HG03432 (cell line): ENCODE data around the gene SIDT2.
A peak's percentile ranks its signal among the peaks of the same experiment; 100 is the strongest.

ENCODE experiments used
- ATAC-seq: cut with Tn5 transposase; IDR thresholded peaks from one replicate; pipeline ENCODE4 v1.9.1; 2021; ENCODE audit warnings: mild to moderate bottlenecking, moderate library complexity; ENCODE audit not compliant: unreplicated experiment

The SIDT2 gene

GRCh38 chr11:117220568-117220967, 42.0 kb downstream of the SIDT2 start:
- no peak for ATAC-seq

GRCh38 chr11:117220999-117221774, 42.6 kb downstream of the SIDT2 start:
- no peak for ATAC-seq

- no peak for ATAC-seq
Observed at GRCh38 chr11:117221775-117222517, 43.4 kb downstream of the SIDT2 start.

- no peak for ATAC-seq
Observed at GRCh38 chr11:117222991-117223740, 44.6 kb downstream of the SIDT2 start.

- no peak for ATAC-seq
Observed at GRCh38 chr11:117223741-117224689, 45.5 kb downstream of the SIDT2 start.

- ATAC-seq, result no peak
Observed at GRCh38 chr11:117225553-117226170, 47.1 kb downstream of the SIDT2 start.

GRCh38 chr11:117226388-117227385, 48.1 kb downstream of the SIDT2 start:
- peak; percentile 44 for ATAC-seq

- no peak for ATAC-seq
Observed at GRCh38 chr11:117228091-117228490, 49.5 kb downstream of the SIDT2 start.

GRCh38 chr11:117229411-117229810, 50.9 kb downstream of the SIDT2 start:
- no peak for ATAC-seq

GRCh38 chr11:117229931-117230285, 51.4 kb downstream of the SIDT2 start:
- ATAC-seq, result no peak

GRCh38 chr11:117230286-117230961, 51.9 kb downstream of the SIDT2 start:
- peak; percentile 30 for ATAC-seq

- no peak for ATAC-seq
Observed at GRCh38 chr11:117230999-117231841, 52.7 kb downstream of the SIDT2 start.

- ATAC-seq, result no peak
Observed at GRCh38 chr11:117231842-117232091, 53.2 kb downstream of the SIDT2 start, which contains the start of gene PCSK7. Gene PCSK7, minus strand, starts transcription at chr11:117232073. Its CDS starts 2,229 bp downstream, at chr11:117229844.

GRCh38 chr11:117232092-117232878, 53.7 kb downstream of the SIDT2 start, which contains the start of gene RNF214:
Gene RNF214, plus strand, starts transcription at chr11:117232671. Its CDS starts 1,602 bp downstream, at chr11:117234273.
- ATAC-seq, result peak; percentile 78

- no peak for ATAC-seq
Observed at GRCh38 chr11:117232911-117233409, 54.4 kb downstream of the SIDT2 start.

GRCh38 chr11:117238221-117238620, 59.7 kb downstream of the SIDT2 start:
- no peak for ATAC-seq
